Measurements from ENCODE around the gene SH3PXD2A.
"Not testable (repeated sequence)": the region's sequence is repeated elsewhere in the genome, so short reads cannot be mapped to it uniquely, and the experiment has no call there.

Gene SH3PXD2A

GRCh38 chr10:103614306-103615158, 240.8 kb downstream of the SH3PXD2A start:
- no peak overlapping the region for H3K4me3 ChIP-seq (replicated peaks in 1 of 2; ENCODE audit: low read depth in 2 of 2, low read length in 2 of 2)
- DNase-seq (ENCODE audit: low read depth in 2 of 2) = peak in 1 of 2 donors; percentile 30
- no peak for TF ChIP-seq CTCF (IDR thresholded peaks at IDR 0.05; ENCODE audit: low read depth, low read length)

GRCh38 chr10:103613616-103614015, 241.8 kb downstream of the SH3PXD2A start:
- no peak for TF ChIP-seq CTCF (IDR thresholded peaks at IDR 0.05; ENCODE audit: low read depth, low read length)
- DNase-seq (ENCODE audit: low read depth in 2 of 2) = no peak
- H3K4me3 ChIP-seq (replicated peaks in 1 of 2; ENCODE audit: low read depth in 2 of 2, low read length in 2 of 2) = no peak overlapping the region

- TF ChIP-seq CTCF (IDR thresholded peaks at IDR 0.05; ENCODE audit: low read depth, low read length) = peak; percentile 19
- DNase-seq (ENCODE audit: low read depth in 2 of 2) = peak; percentile 78 to 84
- no peak overlapping the region for H3K4me3 ChIP-seq (replicated peaks in 1 of 2; ENCODE audit: low read depth in 2 of 2, low read length in 2 of 2)
These were observed 242.7 kb downstream of the SH3PXD2A start for GRCh38 chr10:103612462-103613365.

- no peak for TF ChIP-seq CTCF (IDR thresholded peaks at IDR 0.05; ENCODE audit: low read depth, low read length)
- no peak overlapping the region for H3K4me3 ChIP-seq (replicated peaks in 1 of 2; ENCODE audit: low read depth in 2 of 2, low read length in 2 of 2)
- no peak for DNase-seq (ENCODE audit: low read depth in 2 of 2)
These were observed 244.4 kb downstream of the SH3PXD2A start for GRCh38 chr10:103610921-103611511.

- TF ChIP-seq CTCF (IDR thresholded peaks at IDR 0.05; ENCODE audit: low read depth, low read length) = no peak
- H3K4me3 ChIP-seq (replicated peaks in 1 of 2; ENCODE audit: low read depth in 2 of 2, low read length in 2 of 2) = no peak overlapping the region
- no peak for DNase-seq (ENCODE audit: low read depth in 2 of 2)
These were observed 245.3 kb downstream of the SH3PXD2A start for GRCh38 chr10:103610083-103610472.

- DNase-seq (ENCODE audit: low read depth in 2 of 2) = no peak
- TF ChIP-seq CTCF (IDR thresholded peaks at IDR 0.05; ENCODE audit: low read depth, low read length) = no peak
- H3K4me3 ChIP-seq (replicated peaks in 1 of 2; ENCODE audit: low read depth in 2 of 2, low read length in 2 of 2) = no peak overlapping the region
These were observed 245.9 kb downstream of the SH3PXD2A start for GRCh38 chr10:103609231-103610082.

- DNase-seq (ENCODE audit: low read depth in 2 of 2) = peak; percentile 42 to 57
- H3K4me3 ChIP-seq (replicated peaks in 1 of 2; ENCODE audit: low read depth in 2 of 2, low read length in 2 of 2) = not testable (repeated sequence)
These were observed 247.3 kb downstream of the SH3PXD2A start for GRCh38 chr10:103608056-103608455.

GRCh38 chr10:103607051-103607450, 248.3 kb downstream of the SH3PXD2A start:
- H3K4me3 ChIP-seq (replicated peaks in 1 of 2; ENCODE audit: low read depth in 2 of 2, low read length in 2 of 2) = not testable (repeated sequence)

GRCh38 chr10:103606097-103606438, 249.3 kb downstream of the SH3PXD2A start:
- not testable (repeated sequence) for H3K4me3 ChIP-seq (replicated peaks in 1 of 2; ENCODE audit: low read depth in 2 of 2, low read length in 2 of 2); DNase-seq (ENCODE audit: low read depth in 2 of 2)

More at GRCh38 chr10:103607051-103607450, 248.3 kb downstream of the SH3PXD2A start:
- DNase-seq (ENCODE audit: low read depth in 2 of 2) = not testable (repeated sequence)

Measured in cardiac fibroblast (primary cell).